HL-60 (cell line): Measurements from ENCODE around the gene HMX2.

ENCODE experiments used
- DNase-seq, 2 experiments: peaks; one replicate each; pipeline ENCODE4 v3.0.0-alpha.2; 2010 to 2020; ENCODE audit warnings: low read depth in 1 of 2, low spot score in 1 of 2
- H3K27ac ChIP-seq: fragments of 250-450 bp; sonication (Bioruptor Pico); replicated peaks from 2 replicates; pipeline ENCODE4 v1.5.1; 2020; ENCODE audit warnings: mild to moderate bottlenecking, moderate library complexity
- H3K27me3 ChIP-seq: fragments of 250-450 bp; sonication (Bioruptor Pico); 2 replicates; pipeline ENCODE4 v1.5.1; 2021; ENCODE audit warnings: mild to moderate bottlenecking, moderate library complexity; ENCODE audit not compliant: insufficient read depth, poor library complexity, severe bottlenecking
- H3K4me3 ChIP-seq: replicated peaks from 2 replicates; pipeline ENCODE4 v1.5.1; 2011; ENCODE audit warnings: mild to moderate bottlenecking, control low read depth, low read length; ENCODE audit not compliant: insufficient read depth
- GABPA ChIP-seq: IDR thresholded peaks from 2 replicates; pipeline ENCODE4 v1.6.1; 2012; ENCODE audit warnings: low read depth
- POLR2AphosphoS5 ChIP-seq: IDR thresholded peaks from 2 replicates; pipeline ENCODE4 v1.6.1; 2012; ENCODE audit warnings: low read depth
- SPI1 ChIP-seq: IDR thresholded peaks from 2 replicates; pipeline ENCODE4 v1.6.1; 2012; ENCODE audit warnings: low read depth, mild to moderate bottlenecking, borderline replicate concordance
- TF ChIP-seq, protein P1 (sequence below): IDR thresholded peaks from one replicate; pipeline ENCODE4 v1.5.1; 2011; ENCODE audit warnings: low read length, control low read depth, inconsistent platforms; ENCODE audit not compliant: insufficient read depth
- TF ChIP-seq, protein P2 (sequence below): IDR thresholded peaks from 2 replicates; pipeline ENCODE4 v1.6.1; 2012; ENCODE audit warnings: low read depth; ENCODE audit not compliant: insufficient replicate concordance

The HMX2 gene

DNA sequence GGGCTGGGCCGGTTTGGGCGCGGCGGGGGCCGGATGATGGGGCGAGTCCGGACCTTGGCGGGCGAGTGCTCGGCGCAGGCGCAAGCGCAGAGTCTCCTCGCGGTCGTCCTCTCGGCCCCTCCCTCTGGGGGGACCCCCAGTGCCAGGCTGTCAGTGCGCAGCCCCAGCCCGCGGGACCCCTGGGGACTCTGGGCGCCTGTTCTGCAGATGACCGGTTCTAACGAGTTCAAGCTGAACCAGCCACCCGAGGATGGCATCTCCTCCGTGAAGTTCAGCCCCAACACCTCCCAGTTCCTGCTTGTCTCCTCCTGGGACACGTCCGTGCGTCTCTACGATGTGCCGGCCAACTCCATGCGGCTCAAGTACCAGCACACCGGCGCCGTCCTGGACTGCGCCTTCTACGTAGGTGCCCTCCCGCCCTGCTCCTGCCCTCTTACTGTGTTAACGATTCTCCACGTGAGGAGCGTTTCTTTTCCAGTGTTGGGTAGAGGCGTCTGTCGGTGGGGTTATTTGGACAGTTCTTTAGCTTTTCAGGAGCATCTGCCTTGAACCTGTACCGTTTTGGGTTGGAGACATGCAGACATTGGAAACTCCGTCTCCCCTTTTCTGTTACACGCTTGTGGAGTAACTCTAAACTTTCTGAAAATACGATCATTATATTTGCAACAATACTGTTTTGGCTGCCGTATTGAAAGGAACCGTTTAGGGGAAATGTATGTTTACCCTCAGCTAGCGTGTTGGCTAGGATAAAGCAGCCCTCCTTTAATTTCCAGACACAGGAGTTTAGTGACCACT lies 7.0 kb downstream of the HMX2 start:
- TF ChIP-seq GABPA (no peak), SPI1 (no peak), POLR2AphosphoS5 (no peak)
- TF ChIP-seq, protein P1, sequence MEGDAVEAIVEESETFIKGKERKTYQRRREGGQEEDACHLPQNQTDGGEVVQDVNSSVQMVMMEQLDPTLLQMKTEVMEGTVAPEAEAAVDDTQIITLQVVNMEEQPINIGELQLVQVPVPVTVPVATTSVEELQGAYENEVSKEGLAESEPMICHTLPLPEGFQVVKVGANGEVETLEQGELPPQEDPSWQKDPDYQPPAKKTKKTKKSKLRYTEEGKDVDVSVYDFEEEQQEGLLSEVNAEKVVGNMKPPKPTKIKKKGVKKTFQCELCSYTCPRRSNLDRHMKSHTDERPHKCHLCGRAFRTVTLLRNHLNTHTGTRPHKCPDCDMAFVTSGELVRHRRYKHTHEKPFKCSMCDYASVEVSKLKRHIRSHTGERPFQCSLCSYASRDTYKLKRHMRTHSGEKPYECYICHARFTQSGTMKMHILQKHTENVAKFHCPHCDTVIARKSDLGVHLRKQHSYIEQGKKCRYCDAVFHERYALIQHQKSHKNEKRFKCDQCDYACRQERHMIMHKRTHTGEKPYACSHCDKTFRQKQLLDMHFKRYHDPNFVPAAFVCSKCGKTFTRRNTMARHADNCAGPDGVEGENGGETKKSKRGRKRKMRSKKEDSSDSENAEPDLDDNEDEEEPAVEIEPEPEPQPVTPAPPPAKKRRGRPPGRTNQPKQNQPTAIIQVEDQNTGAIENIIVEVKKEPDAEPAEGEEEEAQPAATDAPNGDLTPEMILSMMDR, result no peak
- TF ChIP-seq, protein P2, sequence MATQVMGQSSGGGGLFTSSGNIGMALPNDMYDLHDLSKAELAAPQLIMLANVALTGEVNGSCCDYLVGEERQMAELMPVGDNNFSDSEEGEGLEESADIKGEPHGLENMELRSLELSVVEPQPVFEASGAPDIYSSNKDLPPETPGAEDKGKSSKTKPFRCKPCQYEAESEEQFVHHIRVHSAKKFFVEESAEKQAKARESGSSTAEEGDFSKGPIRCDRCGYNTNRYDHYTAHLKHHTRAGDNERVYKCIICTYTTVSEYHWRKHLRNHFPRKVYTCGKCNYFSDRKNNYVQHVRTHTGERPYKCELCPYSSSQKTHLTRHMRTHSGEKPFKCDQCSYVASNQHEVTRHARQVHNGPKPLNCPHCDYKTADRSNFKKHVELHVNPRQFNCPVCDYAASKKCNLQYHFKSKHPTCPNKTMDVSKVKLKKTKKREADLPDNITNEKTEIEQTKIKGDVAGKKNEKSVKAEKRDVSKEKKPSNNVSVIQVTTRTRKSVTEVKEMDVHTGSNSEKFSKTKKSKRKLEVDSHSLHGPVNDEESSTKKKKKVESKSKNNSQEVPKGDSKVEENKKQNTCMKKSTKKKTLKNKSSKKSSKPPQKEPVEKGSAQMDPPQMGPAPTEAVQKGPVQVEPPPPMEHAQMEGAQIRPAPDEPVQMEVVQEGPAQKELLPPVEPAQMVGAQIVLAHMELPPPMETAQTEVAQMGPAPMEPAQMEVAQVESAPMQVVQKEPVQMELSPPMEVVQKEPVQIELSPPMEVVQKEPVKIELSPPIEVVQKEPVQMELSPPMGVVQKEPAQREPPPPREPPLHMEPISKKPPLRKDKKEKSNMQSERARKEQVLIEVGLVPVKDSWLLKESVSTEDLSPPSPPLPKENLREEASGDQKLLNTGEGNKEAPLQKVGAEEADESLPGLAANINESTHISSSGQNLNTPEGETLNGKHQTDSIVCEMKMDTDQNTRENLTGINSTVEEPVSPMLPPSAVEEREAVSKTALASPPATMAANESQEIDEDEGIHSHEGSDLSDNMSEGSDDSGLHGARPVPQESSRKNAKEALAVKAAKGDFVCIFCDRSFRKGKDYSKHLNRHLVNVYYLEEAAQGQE, result no peak
- H3K27ac ChIP-seq, result peak overlapping the region; percentile 94
- H3K4me3 ChIP-seq, result peak overlapping the region; percentile 93
- peak; percentile 39 to 55 for DNase-seq
- H3K27me3 ChIP-seq, result peaks cover 17% of the 10 kb centered on the region

DNA sequence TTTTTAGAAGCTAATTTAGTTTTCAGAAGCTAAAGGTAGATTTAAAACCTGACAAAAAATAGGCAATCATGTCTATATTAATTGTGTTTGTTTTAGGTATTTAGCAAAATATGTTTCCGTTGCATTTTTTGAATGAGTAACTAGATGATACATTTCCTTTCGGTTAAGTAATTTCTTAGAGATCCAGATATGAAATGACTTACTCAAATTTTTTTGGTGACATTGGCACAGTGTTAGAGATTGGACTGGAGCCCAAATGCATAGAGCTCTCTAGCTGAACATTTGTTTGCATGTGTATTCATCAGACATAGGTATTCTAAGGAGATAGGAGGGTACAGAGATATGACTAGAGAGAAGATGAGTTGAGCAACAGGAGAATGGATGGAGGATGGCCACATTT lies 8.1 kb downstream of the HMX2 start:
- TF ChIP-seq GABPA (no peak), POLR2AphosphoS5 (no peak), SPI1 (no peak)
- TF ChIP-seq, protein P2, result no peak
- TF ChIP-seq, protein P1, result no peak
- peaks cover 5% of the 10 kb centered on the region for H3K27me3 ChIP-seq
- H3K4me3 ChIP-seq, result peak overlapping the region; percentile 93; the same call in 1 of the 2 replicates
- H3K27ac ChIP-seq, result no peak overlapping the region
- DNase-seq, result no peak

DNA sequence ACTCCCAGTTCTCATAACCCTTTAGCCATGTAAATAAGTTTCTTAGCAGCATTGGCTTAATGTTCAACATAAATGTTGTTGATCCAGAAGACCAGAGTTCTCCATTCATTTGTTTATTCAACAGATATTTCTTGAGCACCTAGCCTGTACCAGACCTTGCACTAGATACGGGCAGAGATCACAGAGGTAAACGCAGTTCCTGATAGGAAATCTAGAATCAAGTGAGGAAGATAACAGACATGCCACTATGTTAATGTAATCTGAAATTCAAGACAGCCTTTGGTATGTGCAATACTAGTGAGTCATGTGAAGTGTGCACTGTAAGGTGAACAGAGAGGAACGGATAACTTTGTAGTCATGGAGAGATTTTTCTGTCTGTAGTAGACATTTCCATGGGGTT lies 9.3 kb downstream of the HMX2 start:
- DNase-seq, result no peak
- no peak overlapping the region for H3K4me3 ChIP-seq
- H3K27ac ChIP-seq, result no peak overlapping the region

More for the DNA sequence above, 9.3 kb downstream of the HMX2 start:
- TF ChIP-seq POLR2AphosphoS5 (no peak), SPI1 (no peak), GABPA (no peak)
- TF ChIP-seq, protein P1, result no peak
- TF ChIP-seq, protein P2, result no peak
- H3K27me3 ChIP-seq, result no peaks in the 10 kb centered on the region
